HUES48 (cell line): ENCODE measurements around the gene MIPOL1.
A peak's percentile ranks its signal among the peaks of the same experiment; 100 is the strongest.

Experiments
- H3K27ac ChIP-seq: one replicate; pipeline ENCODE4 v1.7.0; 2013; ENCODE audit warnings: low read depth, low read length, inconsistent platforms
- H3K27me3 ChIP-seq: 2 replicates; pipeline ENCODE4 v1.6.1; 2013; ENCODE audit warnings: mild to moderate bottlenecking, low read length; ENCODE audit not compliant: control insufficient read depth, insufficient read depth
- H3K36me3 ChIP-seq: 2 replicates; pipeline ENCODE4 v1.6.1; 2013; ENCODE audit warnings: low read length; ENCODE audit not compliant: control insufficient read depth, insufficient read depth
- H3K4me1 ChIP-seq: 2 replicates; pipeline ENCODE4 v1.6.1; 2013; ENCODE audit warnings: mild to moderate bottlenecking, low read length; ENCODE audit not compliant: control insufficient read depth, insufficient read depth
- H3K4me3 ChIP-seq: 2 replicates; pipeline ENCODE4 v1.5.1; 2013; ENCODE audit warnings: mild to moderate bottlenecking, low read depth, low read length
- H3K9ac ChIP-seq: 2 replicates; pipeline ENCODE4 v1.6.1; 2013; ENCODE audit warnings: mild to moderate bottlenecking, low read depth, low read length, moderate library complexity
- H3K9me3 ChIP-seq: 2 replicates; pipeline ENCODE4 v1.6.1; 2013; ENCODE audit warnings: low read length; ENCODE audit not compliant: control insufficient read depth, insufficient read depth

The MIPOL1 gene

GRCh38 chr14:37257501-37258070, 59.8 kb downstream of the MIPOL1 start:
- no peaks in the 10 kb centered on the region for H3K36me3 ChIP-seq
- H3K9me3 ChIP-seq = no peaks in the 10 kb centered on the region
- H3K9ac ChIP-seq = no peak overlapping the region
- H3K27me3 ChIP-seq = no peaks in the 10 kb centered on the region
- peaks cover 19% of the 10 kb centered on the region; the same call in 1 of the 2 replicates for H3K4me1 ChIP-seq
- H3K27ac ChIP-seq = no peak overlapping the region
- no peak overlapping the region for H3K4me3 ChIP-seq

- Histone ChIP-seq H3K27me3 (no peaks in the 10 kb centered on the region), H3K9me3 (no peaks in the 10 kb centered on the region), H3K27ac (peak overlapping the region; percentile 56), H3K4me1 (peaks cover 7% of the 10 kb centered on the region; the same call in 1 of the 2 replicates), H3K9ac (no peak overlapping the region), H3K36me3 (no peaks in the 10 kb centered on the region), H3K4me3 (no peak overlapping the region)
These were observed 64.9 kb downstream of the MIPOL1 start for GRCh38 chr14:37262649-37263048.

- H3K36me3 ChIP-seq = peaks cover 4% of the 10 kb centered on the region; the same call in 1 of the 2 replicates
- no peak overlapping the region for H3K9ac ChIP-seq
- H3K4me3 ChIP-seq = no peak overlapping the region
- H3K27me3 ChIP-seq = no peaks in the 10 kb centered on the region
- peaks cover 4% of the 10 kb centered on the region; the same call in 1 of the 2 replicates for H3K4me1 ChIP-seq
- no peaks in the 10 kb centered on the region for H3K9me3 ChIP-seq
- H3K27ac ChIP-seq = no peak overlapping the region
These were observed 66.0 kb downstream of the MIPOL1 start for GRCh38 chr14:37263656-37264236.

GRCh38 chr14:37268788-37269187, 71.1 kb downstream of the MIPOL1 start:
- no peak overlapping the region for H3K27ac ChIP-seq
- H3K27me3 ChIP-seq = no peaks in the 10 kb centered on the region
- H3K9ac ChIP-seq = no peak overlapping the region
- peaks cover 10% of the 10 kb centered on the region; the same call in 1 of the 2 replicates for H3K36me3 ChIP-seq
- H3K9me3 ChIP-seq = no peaks in the 10 kb centered on the region
- H3K4me1 ChIP-seq = 0 out of 2 replicates have a peak, but pooled peaks cover 3% of the 10 kb centered on the region
- H3K4me3 ChIP-seq = no peak overlapping the region

GRCh38 chr14:37270629-37271028, 72.9 kb downstream of the MIPOL1 start:
- no peaks in the 10 kb centered on the region for H3K9me3 ChIP-seq
- H3K4me3 ChIP-seq = no peak overlapping the region
- no peaks in the 10 kb centered on the region for H3K27me3 ChIP-seq
- peaks cover 10% of the 10 kb centered on the region; the same call in 1 of the 2 replicates for H3K36me3 ChIP-seq
- no peak overlapping the region for H3K9ac ChIP-seq
- H3K4me1 ChIP-seq = 0 out of 2 replicates have a peak, but pooled peaks cover 3% of the 10 kb centered on the region
- H3K27ac ChIP-seq = no peak overlapping the region

- Histone ChIP-seq H3K27ac (no peak overlapping the region), H3K27me3 (no peaks in the 10 kb centered on the region), H3K4me3 (no peak overlapping the region), H3K9ac (no peak overlapping the region), H3K4me1 (0 out of 2 replicates have a peak, but pooled peaks cover 3% of the 10 kb centered on the region), H3K9me3 (no peaks in the 10 kb centered on the region), H3K36me3 (peaks cover 10% of the 10 kb centered on the region; the same call in 1 of the 2 replicates)
These were observed 74.8 kb downstream of the MIPOL1 start for GRCh38 chr14:37272569-37272968.

- no peak overlapping the region for H3K27ac ChIP-seq
- H3K36me3 ChIP-seq = 0 out of 2 replicates have a peak, but pooled peaks cover 5% of the 10 kb centered on the region
- no peaks in the 10 kb centered on the region for H3K9me3 ChIP-seq
- H3K9ac ChIP-seq = no peak overlapping the region
- H3K27me3 ChIP-seq = no peaks in the 10 kb centered on the region
- H3K4me3 ChIP-seq = no peak overlapping the region
- 0 out of 2 replicates have a peak, but pooled peaks cover 3% of the 10 kb centered on the region for H3K4me1 ChIP-seq
These were observed 76.9 kb downstream of the MIPOL1 start for GRCh38 chr14:37274652-37275051.

- no peaks in the 10 kb centered on the region for H3K9me3 ChIP-seq
- H3K27ac ChIP-seq = no peak overlapping the region
- no peaks in the 10 kb centered on the region for H3K27me3 ChIP-seq
- 0 out of 2 replicates have a peak, but pooled peaks cover under 1% of the 10 kb centered on the region for H3K36me3 ChIP-seq
- H3K4me3 ChIP-seq = no peak overlapping the region
- H3K9ac ChIP-seq = no peak overlapping the region
- no peaks in the 10 kb centered on the region for H3K4me1 ChIP-seq
These were observed 78.2 kb downstream of the MIPOL1 start for GRCh38 chr14:37275963-37276362.

GRCh38 chr14:37278636-37279538, 81.2 kb downstream of the MIPOL1 start:
- no peak overlapping the region for H3K9ac ChIP-seq
- H3K4me3 ChIP-seq = no peak overlapping the region
- H3K9me3 ChIP-seq = no peaks in the 10 kb centered on the region
- no peaks in the 10 kb centered on the region for H3K4me1 ChIP-seq
- H3K27me3 ChIP-seq = no peaks in the 10 kb centered on the region
- no peak overlapping the region for H3K27ac ChIP-seq
- no peaks in the 10 kb centered on the region for H3K36me3 ChIP-seq

- Histone ChIP-seq H3K4me1 (no peaks in the 10 kb centered on the region), H3K27ac (no peak overlapping the region), H3K27me3 (no peaks in the 10 kb centered on the region), H3K9ac (no peak overlapping the region), H3K36me3 (no peaks in the 10 kb centered on the region), H3K4me3 (no peak overlapping the region), H3K9me3 (no peaks in the 10 kb centered on the region)
These were observed 82.1 kb downstream of the MIPOL1 start for GRCh38 chr14:37279818-37280217.
